Activated CD4-positive, alpha-beta memory T cell treated with anti-CD3 and anti-CD28 coated beads for 36 hours (primary cell): Measurements from ENCODE around the gene KIF25. TPM values are rescaled to one million over a fixed set of nuclear protein-coding genes. Genes with fewer than 3 reads are reported as not detected.

Experiments
- CTCF ChIA-PET: fragments of 350-600 bp; sonication (Branson Sonifier 250); formaldehyde crosslinking; loops from one replicate; lab custom pipeline; 2021; ENCODE audit warnings: antibody characterized with exemption, inconsistent platforms; lab: Charles Lee
- POLR2A ChIA-PET: fragments of 350-600 bp; sonication (Branson Sonifier 250); formaldehyde crosslinking; loops from one replicate; lab custom pipeline; 2021; ENCODE audit warnings: antibody characterized with exemption; lab: Charles Lee
- DNase-seq: peaks from one replicate; pipeline ENCODE4 v3.0.0-alpha.2; 2020
- H3K27ac Mint-ChIP-seq: one replicate; pipeline ENCODE4 v1.8.0; 2021; ENCODE audit warnings: mixed read lengths
- H3K27me3 Mint-ChIP-seq: one replicate; pipeline ENCODE4 v1.8.0; 2021; ENCODE audit warnings: mixed read lengths
- H3K36me3 Mint-ChIP-seq: one replicate; pipeline ENCODE4 v1.8.0; 2021; ENCODE audit warnings: mixed read lengths
- H3K4me1 Mint-ChIP-seq: one replicate; pipeline ENCODE4 v1.8.0; 2021; ENCODE audit warnings: low read depth, mixed read lengths
- H3K4me3 Mint-ChIP-seq: one replicate; pipeline ENCODE4 v1.8.0; 2021; ENCODE audit warnings: mild to moderate bottlenecking, mixed read lengths
- H3K9me3 Mint-ChIP-seq: one replicate; pipeline ENCODE4 v1.8.0; 2021; ENCODE audit warnings: mixed read lengths
- intact Hi-C: fragments of 100-400 bp; cut with micrococcal nuclease; formaldehyde crosslinking; loops from one replicate; pipeline ENCODE4 v1.15.1; 2023
- total RNA-seq, 2 experiments: library from RNA; stranded (reverse); gene quantifications; one replicate each; pipeline ENCODE4 v1.2.3, GENCODE V29; 2021

KIF25 gene
- total RNA-seq, 2 experiments from 2014 or later, result not detected

DNA sequence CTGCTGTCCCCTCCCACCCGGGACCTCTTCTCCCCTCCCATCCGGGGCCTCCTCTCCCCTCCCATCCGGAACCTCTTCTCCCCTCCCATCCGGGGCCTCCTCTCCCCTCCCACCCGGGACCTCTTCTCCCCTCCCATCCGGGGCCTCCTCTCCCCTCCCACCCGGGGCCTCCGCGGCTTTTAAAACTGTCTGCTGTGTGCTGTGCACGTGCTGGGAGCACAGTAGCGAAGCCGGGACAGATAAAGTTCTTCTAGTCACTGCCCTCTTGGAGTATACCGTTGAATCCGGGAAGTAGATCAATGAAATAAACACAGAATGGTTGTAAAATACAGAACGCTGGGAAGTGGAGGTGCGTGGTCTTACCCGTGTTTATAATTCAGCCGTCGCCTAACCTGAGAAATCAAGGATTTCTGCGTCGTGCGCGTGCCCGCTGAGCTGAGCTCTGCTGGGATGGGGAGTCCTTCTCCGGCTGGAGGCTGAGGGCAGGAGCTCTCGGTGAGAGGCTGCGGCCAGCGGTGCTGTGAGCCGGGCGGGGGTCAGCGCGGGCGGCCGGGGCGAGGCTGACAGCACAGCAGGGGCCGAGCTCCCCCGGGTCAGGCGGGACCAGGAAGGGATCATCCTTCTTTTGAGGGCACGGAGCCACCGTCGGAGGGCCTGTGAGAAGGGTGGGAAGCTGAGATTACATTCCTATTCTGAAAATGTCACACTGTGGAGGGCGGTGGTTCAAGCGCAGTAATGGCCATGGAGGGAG is 19.6 kb upstream of the KIF25 start:
- Mint-ChIP-seq H3K4me1 (no peaks in the 10 kb centered on the region), H3K36me3 (no peaks in the 10 kb centered on the region), H3K9me3 (no peaks in the 10 kb centered on the region), H3K27me3 (no peaks in the 10 kb centered on the region), H3K4me3 (no peak overlapping the region), H3K27ac (no peak overlapping the region)
- intact Hi-C loops, result no loop called here
- ChIA-PET POLR2A (no interaction called here), CTCF (no interaction called here)
- DNase-seq, result no peak

DNA sequence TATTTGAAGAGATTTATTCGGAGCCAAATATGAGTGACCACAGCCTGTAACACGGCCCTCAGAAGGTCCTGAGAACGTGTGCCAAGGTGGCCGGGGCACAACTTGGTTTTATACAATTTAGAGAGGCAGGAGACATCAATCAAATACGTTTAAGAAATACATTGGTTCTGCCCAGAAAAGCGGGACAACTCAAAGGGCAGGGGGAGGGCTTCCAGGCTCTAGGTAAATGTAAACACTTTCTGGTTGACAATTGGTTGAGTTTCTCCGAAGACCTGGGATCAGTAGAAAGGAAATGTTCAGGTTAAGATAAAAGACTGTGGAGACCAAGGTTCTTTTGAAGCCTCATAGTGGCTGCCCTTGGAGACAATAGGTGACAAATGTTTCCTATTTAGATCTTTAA is 18.9 kb upstream of the KIF25 start:
- Mint-ChIP-seq H3K4me1 (no peaks in the 10 kb centered on the region), H3K27ac (no peak overlapping the region), H3K36me3 (no peaks in the 10 kb centered on the region), H3K9me3 (no peaks in the 10 kb centered on the region), H3K4me3 (no peak overlapping the region), H3K27me3 (no peaks in the 10 kb centered on the region)
- intact Hi-C loops, result no loop called here
- DNase-seq, result no peak
- POLR2A ChIA-PET, result no interaction called here
- CTCF ChIA-PET, result no interaction called here

DNA sequence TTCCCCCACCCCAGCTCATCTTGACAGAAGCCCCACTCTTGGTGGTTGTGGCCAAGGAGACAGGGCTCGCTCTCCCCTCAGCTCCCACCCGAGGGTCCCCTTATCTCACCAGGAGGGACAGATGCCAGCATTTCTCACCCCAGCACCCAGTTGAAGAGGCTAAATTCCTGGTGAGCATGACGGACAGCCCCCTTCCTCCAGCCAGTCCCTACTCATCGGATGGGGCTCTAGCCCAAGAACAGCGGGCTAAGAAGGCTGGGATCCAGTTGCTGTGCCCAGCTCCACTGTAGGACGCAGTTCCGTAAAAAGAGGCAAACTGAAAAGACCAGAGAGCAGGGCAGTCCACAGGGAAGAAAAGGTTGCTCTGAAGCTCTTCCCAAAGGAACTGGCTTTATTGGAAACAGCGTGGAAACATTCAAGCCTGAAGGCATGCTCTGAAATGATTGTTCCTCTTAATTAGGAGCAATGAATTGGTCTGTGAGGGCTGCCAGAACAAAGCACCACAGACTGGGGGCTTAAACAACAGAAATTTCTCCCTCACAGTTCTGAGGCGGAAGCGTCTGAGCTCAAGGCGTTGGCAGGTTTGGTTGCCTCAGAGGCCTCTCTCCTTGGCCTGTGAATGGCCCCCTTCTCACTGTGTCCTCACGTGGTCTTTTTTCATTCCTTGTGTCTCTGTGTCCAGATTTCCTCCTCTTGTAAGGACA is 17.9 kb upstream of the KIF25 start:
- Mint-ChIP-seq H3K4me1 (no peaks in the 10 kb centered on the region), H3K27me3 (no peaks in the 10 kb centered on the region), H3K4me3 (no peak overlapping the region), H3K36me3 (no peaks in the 10 kb centered on the region), H3K27ac (no peak overlapping the region), H3K9me3 (no peaks in the 10 kb centered on the region)
- intact Hi-C loops, result no loop called here
- ChIA-PET POLR2A (no interaction called here), CTCF (interaction anchor here (1.3 kb wide), 1 partner anchor 12 kb away, joined by 5 read pairs; no protein-coding TSS in a partner anchor)
- DNase-seq, result no peak

DNA sequence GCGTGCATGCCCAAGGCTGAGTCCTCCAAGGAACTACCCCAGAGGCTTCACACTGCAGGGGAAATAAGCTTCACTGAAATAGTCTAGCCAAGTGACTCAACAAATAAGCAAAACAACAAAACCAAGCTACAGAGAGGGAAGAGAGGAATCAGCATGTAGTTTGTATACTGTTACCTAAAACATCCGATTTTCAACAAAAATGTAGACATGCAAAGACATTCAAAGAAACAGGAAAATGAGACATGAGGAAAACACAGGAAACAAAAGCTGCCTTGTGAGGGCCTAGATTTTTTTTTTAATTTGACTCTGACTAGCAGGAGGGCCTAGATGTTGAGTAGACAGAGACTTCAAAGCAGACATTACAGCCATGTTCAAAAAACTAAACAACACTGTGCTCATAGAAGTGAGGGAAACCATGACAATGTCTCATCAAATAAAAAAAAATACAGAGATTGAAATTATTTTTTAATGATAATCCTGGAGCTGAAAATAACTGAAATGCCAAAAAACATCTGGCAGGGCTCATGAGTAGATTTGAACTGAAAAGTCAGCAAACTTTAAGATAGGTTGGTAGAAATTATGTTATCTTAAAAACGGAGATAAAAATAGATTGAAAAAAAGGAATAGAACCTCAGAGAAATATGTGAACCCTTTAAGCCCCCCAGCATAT is 16.4 kb upstream of the KIF25 start:
- POLR2A ChIA-PET, result no interaction called here
- intact Hi-C loops, result no loop called here
- Mint-ChIP-seq H3K27me3 (no peaks in the 10 kb centered on the region), H3K36me3 (no peaks in the 10 kb centered on the region), H3K4me3 (no peak overlapping the region), H3K27ac (no peak overlapping the region), H3K4me1 (no peaks in the 10 kb centered on the region), H3K9me3 (no peaks in the 10 kb centered on the region)
- CTCF ChIA-PET, result no interaction called here
- no peak for DNase-seq

DNA sequence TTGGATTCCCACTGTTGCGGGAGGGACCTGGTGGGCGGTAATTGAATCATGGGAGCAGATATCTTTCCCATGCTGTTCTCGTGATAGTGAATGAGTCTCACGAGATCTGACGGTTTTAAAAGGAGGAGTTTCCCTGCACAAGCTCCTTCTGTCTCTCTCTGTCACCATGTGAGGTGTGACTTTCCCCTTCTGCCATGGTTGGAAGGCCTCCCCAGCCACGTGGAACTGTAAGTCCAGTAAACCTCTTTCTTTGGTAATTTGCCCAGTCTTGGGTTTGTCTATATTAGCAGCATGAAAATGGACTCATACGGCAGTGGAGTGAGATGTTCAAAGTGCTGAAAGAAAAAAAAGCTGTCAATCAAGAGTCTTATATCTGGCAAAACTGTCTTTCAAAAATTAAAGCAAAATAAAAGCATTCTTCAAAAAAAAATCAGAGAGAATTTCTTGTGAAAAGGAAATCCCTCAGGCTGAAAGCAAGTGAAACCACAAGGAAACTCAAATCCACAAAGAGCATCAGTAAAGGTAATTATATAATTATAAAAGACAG is 15.5 kb upstream of the KIF25 start:
- H3K9me3 Mint-ChIP-seq, result no peaks in the 10 kb centered on the region
- CTCF ChIA-PET, result no interaction called here
- H3K4me1 Mint-ChIP-seq, result no peaks in the 10 kb centered on the region
- POLR2A ChIA-PET, result no interaction called here
- no peak overlapping the region for H3K27ac Mint-ChIP-seq
- intact Hi-C loops, result no loop called here
- H3K4me3 Mint-ChIP-seq, result no peak overlapping the region
- no peaks in the 10 kb centered on the region for H3K36me3 Mint-ChIP-seq
- no peaks in the 10 kb centered on the region for H3K27me3 Mint-ChIP-seq
- no peak for DNase-seq

DNA sequence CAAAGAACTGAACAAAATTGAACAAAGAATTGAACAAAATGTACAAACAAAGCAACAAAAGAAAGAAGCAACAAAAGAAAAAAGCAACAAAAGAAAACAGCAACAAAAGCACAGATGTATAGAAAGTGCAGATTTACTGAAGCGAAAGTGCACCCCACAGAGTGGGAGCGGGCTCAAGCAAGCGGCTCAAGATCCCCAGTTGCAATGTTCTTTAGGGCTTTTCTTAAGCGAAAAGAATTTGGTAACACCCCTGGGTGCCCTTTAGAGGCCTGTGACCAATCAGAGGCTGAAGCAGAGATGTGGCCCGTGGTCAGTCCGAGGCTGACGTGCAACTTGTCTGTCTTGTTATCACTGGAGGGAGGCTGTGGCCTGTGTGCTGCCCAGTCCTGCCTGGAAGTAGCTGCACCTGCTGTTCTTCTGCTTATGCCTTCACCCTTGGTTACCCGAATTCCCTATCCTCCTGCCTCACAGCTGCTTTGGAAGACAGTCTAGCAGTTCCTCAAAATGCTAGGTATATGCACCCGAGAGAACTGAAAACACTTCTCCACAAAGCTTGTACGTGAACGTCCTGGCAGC is 13.2 kb upstream of the KIF25 start:
- ChIA-PET POLR2A (no interaction called here), CTCF (no interaction called here)
- Mint-ChIP-seq H3K4me3 (no peak overlapping the region), H3K36me3 (no peaks in the 10 kb centered on the region), H3K27ac (no peak overlapping the region), H3K27me3 (no peaks in the 10 kb centered on the region), H3K4me1 (no peaks in the 10 kb centered on the region), H3K9me3 (no peaks in the 10 kb centered on the region)
- no peak for DNase-seq
- intact Hi-C loops, result no loop called here

DNA sequence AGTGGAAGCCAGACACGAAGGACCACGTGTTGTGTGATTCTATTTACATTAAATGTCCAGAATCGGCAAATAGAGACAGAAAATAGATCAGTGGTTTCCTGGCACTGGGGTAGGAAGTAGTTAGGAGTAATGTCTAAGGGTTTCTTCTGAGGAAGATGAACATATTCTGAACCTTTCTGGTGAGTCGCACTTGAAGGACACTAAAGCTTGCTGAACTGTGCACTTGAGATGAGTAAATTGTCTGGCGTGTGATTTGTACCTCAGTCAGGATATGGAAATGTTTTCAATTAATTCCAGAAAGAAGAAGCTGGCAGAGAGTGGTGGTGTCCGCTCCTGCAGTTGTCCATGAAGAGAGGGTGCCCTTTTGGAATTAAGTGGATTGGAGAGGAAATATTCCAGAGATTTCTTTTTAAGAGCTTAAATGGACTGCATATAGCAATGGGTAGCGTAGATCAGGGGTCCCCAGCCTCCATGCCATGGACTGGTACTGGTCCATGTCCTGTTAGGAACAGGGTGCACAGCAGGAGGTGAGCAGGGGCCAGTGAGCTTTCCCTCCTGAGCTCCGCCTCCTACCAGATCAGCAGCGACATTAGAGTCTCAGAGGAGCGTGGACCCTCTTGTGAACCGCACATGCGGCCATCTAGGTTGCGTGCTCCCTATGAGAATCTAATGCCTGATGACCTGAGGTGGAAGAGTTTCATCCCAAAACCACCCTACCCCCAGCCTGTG is 12.4 kb upstream of the KIF25 start:
- Mint-ChIP-seq H3K27me3 (no peaks in the 10 kb centered on the region), H3K4me1 (no peaks in the 10 kb centered on the region), H3K4me3 (no peak overlapping the region), H3K27ac (no peak overlapping the region), H3K9me3 (no peaks in the 10 kb centered on the region), H3K36me3 (no peaks in the 10 kb centered on the region)
- POLR2A ChIA-PET, result no interaction called here
- CTCF ChIA-PET, result no interaction called here
- intact Hi-C loops, result no loop called here
- no peak for DNase-seq

DNA sequence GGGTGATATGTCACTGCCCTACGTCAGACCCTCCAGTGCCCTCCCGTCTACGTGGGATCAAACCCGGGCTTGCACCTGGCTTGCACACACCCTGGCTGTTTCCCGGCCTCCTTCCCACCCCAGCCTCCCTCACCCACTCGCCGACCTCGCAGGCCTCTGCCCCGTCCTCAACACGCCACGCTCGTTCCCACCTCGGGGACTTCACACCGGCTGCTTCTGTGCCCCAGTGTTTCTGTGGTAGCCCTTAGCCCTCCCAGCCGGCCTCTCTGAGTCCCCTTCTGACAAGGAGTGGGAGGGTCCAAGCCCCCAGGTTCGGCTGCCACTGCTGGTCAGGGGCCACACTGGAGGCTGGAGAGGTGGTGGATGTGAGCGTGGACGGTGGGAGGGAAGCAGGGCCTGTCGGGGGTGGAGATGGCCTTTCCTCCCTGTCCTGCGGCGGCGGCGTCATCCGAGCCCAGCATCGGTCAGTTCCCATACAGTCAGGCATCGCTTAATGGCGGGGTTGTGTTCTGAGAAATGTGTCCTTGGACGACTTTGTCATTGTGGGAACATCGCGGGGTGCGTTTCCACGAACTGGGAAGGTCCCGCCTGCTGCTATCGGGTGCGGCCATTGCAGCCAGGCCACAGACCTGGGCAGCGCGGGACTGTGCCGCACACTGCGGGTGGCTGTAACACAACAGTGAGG is 11.4 kb upstream of the KIF25 start:
- CTCF ChIA-PET, result no interaction called here
- POLR2A ChIA-PET, result no interaction called here
- intact Hi-C loops, result no loop called here
- H3K27me3 Mint-ChIP-seq, result no peaks in the 10 kb centered on the region
- no peak overlapping the region for H3K4me3 Mint-ChIP-seq
- no peaks in the 10 kb centered on the region for H3K36me3 Mint-ChIP-seq
- no peak overlapping the region for H3K27ac Mint-ChIP-seq
- H3K9me3 Mint-ChIP-seq, result no peaks in the 10 kb centered on the region
- no peak for DNase-seq
- no peaks in the 10 kb centered on the region for H3K4me1 Mint-ChIP-seq

DNA sequence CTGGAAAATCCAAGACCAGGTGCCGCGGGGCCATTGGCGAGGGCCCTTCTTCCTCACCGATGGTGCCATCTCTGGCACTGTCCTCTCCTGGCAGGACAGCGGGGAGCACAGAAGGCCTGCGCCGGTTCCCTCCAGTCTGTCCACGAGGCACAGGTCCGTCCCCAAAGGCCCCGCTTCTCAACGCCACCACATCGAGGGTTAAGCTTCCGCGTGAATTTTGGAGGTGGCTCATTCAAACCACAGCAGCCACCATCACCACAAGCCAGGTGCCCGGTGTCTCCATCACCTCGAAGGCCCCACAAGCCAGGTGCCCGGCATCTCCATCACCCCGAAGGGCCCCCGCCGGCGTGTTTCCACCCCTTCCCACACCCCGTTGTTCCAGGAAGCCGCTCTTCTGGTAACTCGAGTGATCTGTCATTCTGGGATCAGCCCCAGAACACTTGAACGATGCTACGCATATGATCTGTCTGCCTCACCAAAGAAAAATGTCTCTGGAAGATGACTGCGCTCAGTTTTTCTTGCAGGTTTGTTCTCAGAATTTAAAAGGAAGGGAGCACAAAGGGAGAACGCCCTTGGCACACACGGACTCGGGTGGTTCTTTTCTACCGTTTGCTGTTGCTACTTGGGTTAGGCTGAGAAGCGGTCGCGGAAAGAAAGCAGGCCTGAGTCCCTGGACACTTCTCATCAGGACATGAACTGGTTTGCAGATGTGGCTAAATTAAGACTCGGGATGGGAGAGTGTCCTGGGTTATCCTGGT is 9.9 kb upstream of the KIF25 start:
- Mint-ChIP-seq H3K9me3 (no peaks in the 10 kb centered on the region), H3K4me3 (no peak overlapping the region), H3K4me1 (no peaks in the 10 kb centered on the region), H3K36me3 (no peaks in the 10 kb centered on the region), H3K27ac (no peak overlapping the region), H3K27me3 (no peaks in the 10 kb centered on the region)
- DNase-seq, result no peak
- CTCF ChIA-PET, result no interaction called here
- intact Hi-C loops, result no loop called here
- POLR2A ChIA-PET, result no interaction called here

DNA sequence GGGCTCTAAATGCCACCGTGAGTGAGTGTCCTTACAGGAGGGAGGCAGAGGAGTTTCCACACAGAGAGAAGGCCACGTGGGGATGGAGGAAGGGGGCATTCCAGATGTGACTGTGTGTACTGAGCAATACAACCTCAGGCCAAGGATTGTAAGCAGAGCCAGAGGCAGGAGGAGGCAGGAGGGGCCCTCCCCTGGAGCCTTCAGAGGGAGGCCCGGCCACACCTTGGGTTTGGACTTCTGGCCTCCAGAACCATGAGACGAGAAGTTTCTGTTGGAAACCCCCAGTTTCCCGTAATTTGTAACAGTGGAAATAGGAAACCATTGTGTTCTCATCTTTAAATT is 9.3 kb upstream of the KIF25 start:
- Mint-ChIP-seq H3K4me1 (no peaks in the 10 kb centered on the region), H3K27me3 (no peaks in the 10 kb centered on the region), H3K36me3 (no peaks in the 10 kb centered on the region), H3K27ac (no peak overlapping the region), H3K9me3 (no peaks in the 10 kb centered on the region), H3K4me3 (no peak overlapping the region)
- DNase-seq, result no peak
- POLR2A ChIA-PET, result no interaction called here
- intact Hi-C loops, result no loop called here
- CTCF ChIA-PET, result no interaction called here
